ENCODE results near the gene SNN.
A peak's percentile ranks its signal among the peaks of the same experiment; 100 is the strongest.

The SNN gene

DNA sequence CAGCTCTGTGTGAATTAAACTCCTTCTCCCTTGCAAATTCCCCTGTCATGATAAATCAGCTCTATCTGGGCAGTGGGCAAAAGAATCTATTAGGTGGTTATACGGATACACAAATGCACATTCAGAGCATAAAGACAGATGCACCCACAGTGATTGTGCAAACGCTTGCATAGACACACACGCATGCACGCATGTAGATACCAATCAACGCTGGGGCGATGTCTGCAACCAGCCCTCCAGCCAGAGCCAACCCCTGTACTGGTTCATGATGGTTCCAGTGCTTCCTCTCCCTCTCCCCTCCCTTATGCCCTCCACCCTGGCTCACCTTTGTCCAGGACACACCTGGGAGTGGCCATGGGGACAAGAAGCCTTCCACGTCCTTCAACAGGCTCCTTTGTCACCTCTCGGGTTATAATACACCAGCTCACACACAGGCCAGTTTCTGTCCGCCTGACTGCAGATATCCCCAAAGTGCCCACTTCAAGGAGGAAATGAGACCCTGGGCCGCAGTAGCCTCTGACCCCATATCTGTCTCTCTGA lies 33.1 kb upstream of the SNN start:
- DNase-seq: no peak

DNA sequence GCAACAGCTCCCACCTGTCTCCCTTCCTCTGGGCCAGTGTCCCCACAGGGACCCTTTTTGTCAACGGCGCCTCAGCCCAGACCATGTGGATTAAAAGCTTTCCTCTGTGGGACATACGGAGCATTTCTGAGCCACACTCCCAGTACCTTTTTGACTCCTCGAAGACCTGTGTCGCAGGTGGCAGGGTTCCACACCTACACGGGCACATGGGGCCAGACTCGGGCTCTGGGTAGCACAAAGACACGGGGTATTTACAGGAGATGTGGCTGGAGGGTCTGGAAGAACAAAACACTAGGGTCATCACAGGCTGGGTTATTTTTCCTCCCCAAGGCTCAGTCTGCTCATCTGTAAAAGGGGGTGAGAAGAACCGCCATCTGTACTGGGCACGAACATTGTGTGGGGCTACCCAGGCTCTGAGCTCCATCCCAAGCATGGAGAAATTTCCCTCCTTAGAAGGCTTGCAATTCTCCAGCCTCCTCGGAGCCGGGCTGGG lies 32.5 kb upstream of the SNN start:
- no peak for DNase-seq

DNA sequence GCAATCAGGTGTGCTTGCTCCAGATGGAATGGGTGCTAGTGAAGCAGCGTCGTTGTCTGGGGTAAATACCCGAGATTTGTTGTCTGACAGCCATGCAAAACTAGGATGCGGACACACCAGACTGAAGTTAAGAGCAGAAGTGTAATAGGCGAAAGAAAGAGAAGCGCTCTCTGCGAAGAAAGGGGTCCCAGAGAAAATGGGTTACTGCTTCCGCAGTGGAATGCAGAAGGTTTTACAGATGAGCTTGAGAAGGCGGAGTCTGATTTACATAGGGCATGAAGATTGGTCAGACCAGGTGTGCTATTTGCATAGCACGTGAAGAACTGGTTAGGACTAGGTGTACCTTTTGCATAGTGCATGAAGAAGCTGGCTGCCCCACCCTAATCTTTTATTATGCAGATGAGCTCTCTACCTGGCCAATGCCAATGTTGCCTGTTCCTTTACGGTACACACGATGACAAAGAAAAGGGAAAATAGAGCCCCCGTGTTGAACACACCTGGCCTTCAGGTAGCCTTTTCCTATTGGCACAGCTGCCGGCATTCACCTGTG lies 32.0 kb upstream of the SNN start:
- no peak for DNase-seq

DNA sequence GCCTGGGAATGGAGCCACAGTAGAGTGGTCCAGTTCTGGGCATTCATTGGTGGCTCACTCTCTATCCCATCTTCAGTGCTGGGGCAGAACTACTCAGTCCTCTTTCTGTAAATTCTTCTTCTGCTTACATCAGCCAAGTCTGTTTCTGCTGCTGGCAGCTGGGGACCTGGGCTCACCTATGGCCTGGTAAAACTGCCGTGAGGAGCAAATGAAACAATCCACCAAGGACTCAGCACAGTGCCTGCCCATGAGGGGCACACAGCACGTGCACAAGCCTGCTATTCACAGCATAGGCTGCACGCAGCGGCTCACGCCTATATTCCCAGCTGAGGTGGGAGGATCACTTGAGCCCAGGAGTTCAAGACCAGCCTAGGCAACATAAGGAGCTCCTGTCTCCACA lies 30.9 kb upstream of the SNN start:
- DNase-seq: no peak

DNA sequence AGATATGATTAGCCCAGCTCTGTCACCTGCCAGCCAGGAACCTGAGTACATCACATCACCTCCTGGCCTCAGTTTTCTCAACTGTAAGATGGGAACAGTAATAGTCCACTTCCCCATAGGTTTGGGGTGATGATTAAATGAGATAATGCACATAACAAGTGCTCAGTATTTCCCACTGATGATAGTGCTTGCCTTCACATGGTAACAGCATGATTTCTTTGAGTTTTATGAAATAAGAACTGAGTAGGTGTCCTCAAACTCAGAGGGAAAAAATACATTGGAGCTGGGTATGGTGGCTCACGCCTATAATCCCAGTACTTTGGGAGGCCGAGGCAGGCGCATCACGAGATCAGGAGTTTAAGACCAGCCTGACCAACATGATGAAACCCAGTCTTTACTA lies 30.1 kb upstream of the SNN start:
- DNase-seq: no peak

DNA sequence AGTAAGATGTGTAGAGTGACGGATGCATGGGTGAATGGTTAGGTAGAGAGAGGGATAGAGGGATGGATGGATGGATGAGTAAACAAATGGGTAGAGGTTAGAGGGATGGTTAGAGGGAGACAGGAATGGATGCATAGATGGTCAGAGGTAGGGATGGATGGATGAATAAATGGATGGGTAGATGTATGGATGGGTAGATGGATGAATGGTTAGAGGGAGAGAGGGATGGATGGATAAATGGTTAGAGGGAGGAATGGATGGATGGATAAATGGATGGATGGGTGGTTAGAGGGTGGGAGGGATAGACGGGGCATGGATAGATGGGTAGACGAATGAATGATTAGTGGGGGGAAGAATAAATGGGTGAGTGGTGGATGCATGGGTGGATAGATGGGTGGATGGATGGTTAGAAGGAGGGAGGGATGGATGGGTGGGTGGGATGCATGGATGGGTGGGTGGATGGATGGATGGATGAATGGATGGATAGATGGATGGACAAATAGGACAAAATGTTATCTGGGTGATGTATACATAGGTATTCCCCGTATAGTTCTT lies 29.2 kb upstream of the SNN start:
- no peak for DNase-seq

DNA sequence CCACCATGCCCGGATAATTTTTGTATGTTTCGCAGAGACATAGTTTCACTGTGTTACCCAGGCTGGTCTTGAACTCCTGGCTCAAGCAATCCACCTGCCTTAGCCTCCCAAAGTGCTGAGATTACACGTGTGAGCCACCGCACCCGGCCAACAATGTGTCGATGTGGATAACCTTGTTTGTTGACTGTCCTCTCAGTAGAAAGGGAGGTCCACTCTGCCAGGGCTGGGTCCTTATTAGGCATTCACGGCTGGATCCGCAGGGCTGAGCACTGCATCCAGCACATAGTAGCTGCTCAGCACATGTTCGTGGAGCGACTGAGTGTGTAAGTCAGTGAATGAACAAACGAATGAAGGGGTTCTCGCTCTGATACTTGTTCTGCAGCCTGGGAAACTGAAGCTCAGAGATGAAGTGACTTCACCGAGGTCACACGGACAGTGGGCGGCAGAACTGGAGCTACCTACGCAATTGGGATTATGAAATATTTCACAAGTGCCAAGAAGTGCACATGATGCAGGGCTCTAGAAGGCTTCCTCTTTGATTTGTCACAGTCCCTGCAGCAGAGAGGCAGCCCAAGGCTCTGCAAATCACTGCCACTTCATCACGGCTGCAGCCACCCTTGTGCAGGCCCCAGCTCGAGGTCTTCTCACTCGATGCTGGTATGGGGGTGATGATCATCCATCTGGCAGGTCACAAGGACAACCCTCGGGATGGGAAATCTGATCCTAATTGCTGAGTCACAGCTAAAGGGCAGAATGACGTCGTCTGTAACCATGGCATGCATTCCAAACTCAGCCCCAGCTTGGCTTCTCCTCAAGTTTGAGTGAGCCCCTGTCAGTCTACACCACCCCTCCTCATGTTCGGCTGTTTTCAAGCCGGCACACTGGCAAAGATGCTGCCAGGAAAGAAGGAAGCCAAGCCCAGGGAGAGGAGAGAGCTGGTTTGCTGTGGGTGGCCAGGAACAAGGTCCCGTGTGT lies 28.0 kb upstream of the SNN start:
- DNase-seq: peak in 48 of 56 donors; percentile 23 to 88 (median 62)

DNA sequence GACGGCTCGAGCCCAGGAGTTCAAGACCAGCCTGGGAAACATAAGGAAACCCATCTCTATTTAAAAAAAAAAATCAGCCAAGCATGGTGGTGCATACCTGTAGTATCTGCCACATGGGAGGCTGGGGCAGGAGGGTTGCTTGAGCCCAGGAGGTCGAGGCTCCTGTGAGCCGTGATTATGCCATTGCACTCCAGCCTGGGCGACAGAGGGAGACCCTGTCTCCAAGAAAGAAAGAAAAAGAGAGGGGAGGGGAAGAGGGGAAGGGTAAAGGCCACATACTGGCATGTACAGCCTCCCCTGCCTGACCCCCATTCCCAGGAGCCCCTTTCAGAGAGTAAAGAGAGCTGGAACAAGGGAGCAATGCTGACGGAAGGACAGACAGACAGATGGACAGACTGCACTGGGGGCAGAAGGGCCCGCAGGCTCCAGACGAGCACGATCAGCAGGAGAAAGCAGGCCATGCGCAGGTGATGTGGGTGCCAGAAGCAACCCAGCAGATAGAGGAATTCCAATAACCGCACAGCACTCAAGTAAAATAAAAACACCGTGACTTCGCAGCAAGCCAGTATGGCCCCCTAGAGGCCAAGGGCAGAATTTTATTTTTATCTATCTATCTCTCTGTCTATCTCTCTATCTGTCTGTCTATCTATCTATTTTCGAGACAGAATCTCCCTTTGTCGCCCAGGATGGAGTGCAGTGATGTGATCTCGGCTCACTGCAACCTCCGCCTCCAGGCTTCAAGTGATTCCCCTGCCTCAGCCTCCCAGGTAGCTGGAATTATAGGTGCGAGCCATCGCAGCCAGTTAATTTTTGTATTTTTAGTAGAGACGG lies 27.1 kb upstream of the SNN start:
- peak in 24 of 56 donors; percentile 6 to 51 (median 18) for DNase-seq

DNA sequence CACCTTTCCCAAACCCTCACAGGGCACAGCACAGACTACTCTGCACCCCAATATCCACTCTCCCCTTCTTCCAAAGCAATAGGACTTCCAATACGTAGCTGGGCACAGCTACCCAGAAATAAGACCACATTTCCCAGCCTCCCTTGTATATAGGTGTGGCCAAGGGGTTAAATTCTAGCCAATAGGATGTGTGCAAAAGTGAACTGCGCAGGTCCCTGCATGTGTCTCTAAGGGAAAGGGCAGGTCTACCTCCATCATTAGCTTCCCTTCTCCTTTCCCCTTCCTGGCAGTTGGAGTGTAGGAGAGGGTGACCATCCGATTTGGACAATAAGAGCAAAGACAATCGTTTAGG lies 25.5 kb upstream of the SNN start:
- no peak for DNase-seq

DNA sequence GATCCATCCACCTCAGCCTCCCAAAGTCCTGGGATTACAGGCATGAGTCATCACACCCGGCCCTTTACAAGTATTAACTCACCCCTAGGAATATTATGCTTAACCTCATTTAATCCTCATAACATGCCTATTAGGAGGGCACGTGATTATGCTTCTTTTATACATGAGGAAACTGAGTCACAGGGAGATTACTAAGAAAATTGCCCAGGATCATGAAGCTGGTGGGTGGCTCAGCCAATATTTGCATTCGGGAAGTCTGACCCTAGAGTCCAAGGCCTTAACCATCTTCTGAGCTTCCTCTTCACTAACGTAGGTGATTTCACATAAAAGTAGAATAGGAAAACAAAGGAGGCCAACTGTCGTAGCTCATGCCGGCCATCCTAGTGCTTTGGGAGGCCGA lies 19.0 kb upstream of the SNN start:
- no peak for DNase-seq

DNA sequence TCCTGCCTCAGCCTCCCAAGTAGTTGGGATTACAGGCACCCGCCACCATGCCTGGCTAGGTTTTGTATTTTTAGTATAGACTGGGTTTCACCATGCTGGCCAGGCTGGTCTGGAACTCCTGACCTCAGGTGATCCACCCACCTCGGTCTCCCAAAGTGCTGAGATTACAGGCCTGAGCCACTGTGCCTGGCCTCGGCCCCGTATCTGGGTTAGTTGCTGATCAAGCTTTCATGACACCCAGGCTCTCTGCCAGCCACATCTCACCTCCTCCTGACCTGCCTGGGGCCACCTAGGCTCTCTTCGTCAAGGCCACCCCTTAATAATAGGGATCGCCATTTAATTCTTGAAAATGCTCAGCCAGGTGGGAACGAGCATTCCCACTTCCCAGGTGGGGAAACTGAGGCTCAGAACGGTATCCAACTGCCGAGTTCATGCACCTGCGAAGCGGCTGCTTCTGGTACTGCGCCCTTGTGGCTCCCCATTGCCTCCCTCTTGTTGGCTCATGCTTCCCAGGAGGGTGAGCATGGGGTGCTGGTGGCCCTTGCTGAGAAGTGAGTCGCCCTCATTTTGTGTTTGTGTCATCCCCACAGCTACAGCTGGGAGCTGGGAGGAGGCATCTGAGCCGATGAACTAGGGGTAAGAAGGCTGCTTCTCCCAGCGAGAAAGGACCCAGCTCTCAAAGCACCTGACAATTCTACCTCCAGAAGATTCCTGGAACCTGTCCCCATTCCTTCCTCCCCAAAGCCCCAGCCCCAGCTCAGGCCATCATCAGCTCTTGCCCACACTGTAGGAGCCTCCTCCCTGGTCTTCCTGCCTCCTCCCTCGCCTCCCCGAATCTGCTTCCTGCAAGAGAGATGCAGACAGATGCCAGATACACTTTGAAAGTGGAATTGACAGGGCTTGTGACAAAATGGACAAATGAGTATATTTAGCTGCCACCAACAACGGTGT lies 17.3 kb upstream of the SNN start:
- DNase-seq: no peak

DNA sequence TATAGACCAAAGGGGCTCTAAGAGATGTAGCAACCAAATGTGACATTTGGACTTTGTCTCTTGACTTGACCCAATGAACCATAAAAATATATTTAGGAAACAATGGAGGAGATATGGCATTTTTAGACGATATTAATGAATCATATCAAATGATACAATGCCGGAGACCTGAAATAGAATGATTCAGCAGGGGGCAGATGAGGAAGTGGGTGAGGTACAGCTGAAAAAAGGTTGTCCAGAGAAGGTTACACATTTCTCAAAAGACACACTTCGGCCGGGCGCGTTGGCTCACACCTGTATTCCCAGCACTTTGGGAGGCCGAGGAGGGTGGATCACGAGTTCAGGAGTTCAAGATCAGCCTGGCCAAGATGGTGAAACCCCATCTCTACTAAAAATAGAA lies 16.5 kb upstream of the SNN start:
- no peak for DNase-seq

DNA sequence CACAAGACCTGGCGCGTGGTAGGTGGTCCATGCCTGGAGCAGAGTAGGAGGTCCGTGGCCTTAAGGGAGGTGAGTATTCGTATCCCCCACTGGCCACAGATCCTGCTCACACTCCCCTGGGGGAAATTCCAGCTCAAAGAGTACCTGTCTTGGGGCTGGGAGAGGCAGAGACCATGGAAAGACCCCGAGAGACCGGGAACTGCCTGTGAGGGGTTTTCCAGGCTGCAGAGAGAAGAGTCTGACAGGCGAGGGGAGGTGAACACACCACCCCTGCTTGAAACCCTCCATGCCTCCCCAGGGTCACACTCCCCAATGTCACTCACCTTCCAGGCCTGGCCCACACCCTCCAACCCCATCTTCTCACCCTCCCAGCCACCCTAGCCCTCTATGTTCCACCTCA lies 12.6 kb upstream of the SNN start:
- DNase-seq: no peak

DNA sequence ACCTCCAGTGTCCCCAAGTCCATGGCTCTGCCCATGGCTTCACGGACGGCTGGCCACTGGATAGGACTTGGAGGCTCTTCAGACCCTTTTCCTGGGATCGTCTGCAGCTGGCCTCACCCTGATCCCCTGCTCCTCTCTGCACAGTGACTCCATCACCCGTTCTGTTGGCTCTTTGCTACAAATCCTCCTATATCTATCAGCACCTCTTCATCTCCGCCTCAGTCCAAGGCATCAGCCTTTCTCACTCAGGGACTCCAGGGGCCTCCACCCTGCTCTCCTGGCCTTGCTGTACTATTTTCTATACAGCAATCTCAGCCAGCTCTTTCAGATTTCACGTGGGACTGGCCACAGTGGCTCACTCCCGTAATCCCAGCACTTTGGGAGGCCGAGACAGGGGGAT lies 10.7 kb upstream of the SNN start:
- no peak for DNase-seq

DNA sequence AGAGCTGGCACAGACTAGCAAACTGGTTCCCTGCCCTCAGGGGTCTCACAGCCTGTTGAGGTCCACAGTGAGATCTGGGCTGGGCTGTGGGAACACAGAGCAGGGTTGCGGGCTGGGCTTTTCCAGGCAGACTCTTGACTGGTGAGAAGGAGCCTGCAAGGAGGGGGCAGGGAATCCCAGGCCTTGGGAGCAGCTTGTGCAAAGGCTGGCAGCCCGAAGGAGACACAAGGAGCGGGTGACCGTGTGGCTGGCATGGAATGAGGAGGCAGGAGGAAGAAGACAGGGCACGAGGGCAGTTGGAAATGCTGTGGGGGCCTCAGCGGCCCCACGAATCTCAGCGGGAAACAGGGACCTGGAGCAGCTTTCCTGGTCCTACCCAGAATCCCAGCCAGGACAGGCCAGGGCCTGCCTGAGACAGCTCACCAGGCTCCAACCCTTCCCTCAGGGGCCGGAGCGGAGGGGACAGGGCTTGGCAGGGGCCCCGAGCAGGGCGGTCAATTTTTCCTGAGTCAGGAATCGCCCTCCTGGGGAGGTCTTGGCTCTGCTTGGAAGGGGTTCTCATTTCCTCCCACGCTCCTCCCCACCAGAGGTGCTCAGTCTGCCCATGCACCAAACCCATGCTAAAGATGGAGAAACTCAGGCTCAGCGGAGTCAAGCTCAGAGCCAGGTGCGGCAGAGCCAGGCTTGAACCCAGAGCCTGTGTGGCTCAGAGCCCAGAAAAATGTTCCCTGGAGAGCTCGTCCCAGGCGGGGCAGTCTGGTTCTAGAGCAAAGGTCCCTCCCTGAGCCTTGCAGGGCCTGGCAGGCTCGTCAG lies 9.2 kb upstream of the SNN start:
- DNase-seq: peak in 12 of 56 donors; percentile 9 to 47 (median 27)

DNA sequence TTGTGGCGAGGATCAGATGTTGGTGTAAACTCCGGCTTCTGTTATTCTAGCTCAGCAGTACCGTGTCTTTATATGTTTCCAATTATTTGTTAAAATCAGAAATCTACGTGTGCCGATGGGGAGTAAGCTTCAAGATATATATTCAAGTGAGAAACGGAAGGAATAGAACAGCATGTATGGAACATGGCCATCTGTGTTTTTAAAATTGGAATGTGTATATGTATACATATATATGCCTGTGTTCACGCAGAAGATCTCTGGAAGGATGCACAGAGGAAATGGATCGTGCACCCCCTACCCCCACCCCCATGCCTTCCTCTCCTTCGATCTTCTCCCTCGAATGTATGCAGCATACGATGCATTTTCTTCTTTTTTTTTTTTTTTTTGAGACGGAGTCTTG lies 7.7 kb upstream of the SNN start:
- no peak for DNase-seq

DNA sequence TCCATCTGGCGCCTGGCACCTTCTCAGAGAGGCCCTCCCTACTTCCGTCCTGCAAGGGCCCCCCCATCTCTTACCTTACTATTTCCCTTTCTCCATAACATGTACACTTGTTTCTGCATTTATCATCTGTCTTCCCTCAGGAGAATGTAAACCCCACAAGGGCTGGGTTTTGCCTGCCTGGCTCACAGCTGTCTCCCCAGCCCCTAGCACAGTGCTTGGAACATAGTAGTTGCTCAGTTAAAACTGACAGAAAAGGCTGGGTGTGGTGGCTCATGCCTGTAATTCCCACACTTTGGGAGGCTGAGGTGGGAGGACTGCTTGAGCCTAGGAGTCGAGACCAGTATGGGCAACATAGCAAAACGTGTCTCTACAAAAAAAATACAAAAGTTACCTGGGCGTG lies 5.7 kb upstream of the SNN start:
- DNase-seq: no peak

DNA sequence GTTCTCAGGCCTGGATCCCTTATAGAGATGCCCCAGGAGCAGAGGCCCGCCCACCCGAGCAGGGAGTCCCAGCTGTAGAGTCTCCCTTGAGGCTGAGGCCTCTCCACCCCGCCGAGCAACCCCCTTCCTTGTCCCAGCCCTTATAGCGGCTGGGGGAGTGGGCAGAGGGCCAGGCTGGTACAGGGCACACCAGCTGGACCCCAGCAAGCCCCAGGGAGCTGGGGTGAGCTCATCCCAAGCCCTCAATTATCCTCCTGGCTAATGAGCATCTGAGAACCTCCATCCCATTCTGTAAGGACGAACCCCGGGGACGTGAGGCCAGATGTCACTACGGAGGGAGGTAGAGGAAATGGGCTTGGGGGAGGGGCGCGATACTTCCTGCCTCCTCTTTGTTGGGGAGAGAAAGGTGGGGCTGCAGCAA lies 3.2 kb upstream of the SNN start:
- DNase-seq: no peak

Measured in nucleus accumbens (tissue), 56 donors.